IPS DF 6.9 (cell line): ENCODE measurements around the gene HOXA1.

Experiments used
- DNase-seq: peaks from one replicate; pipeline ENCODE4 v3.0.0-alpha.2; 2013; ENCODE audit warnings: low read depth, low spot score
- H3K27ac ChIP-seq: one replicate; pipeline ENCODE4 v1.5.1; 2013; ENCODE audit warnings: low read length, control low read depth
- H3K27me3 ChIP-seq: 2 replicates; pipeline ENCODE4 v1.6.1; 2013; ENCODE audit warnings: mild to moderate bottlenecking, low read length; ENCODE audit not compliant: control insufficient read depth, insufficient read depth
- H3K36me3 ChIP-seq: 2 replicates; pipeline ENCODE4 v1.6.1; 2013; ENCODE audit warnings: low read length; ENCODE audit not compliant: control insufficient read depth, insufficient read depth
- H3K4me1 ChIP-seq: 2 replicates; pipeline ENCODE4 v1.6.1; 2013; ENCODE audit warnings: low read length; ENCODE audit not compliant: control insufficient read depth, insufficient read depth
- H3K4me3 ChIP-seq: 2 replicates; pipeline ENCODE4 v1.5.1; 2013; ENCODE audit warnings: mild to moderate bottlenecking, low read length
- H3K9me3 ChIP-seq: 2 replicates; pipeline ENCODE4 v1.6.1; 2013; ENCODE audit warnings: low read length, inconsistent platforms; ENCODE audit not compliant: control insufficient read depth, insufficient read depth
- WGBS: extraction: QIAGEN DNeasy Blood & Tissue Kit; methylation state at CpG from one replicate; pipeline ENCODE4 v1.1.7; 2013; ENCODE audit warnings: mixed read lengths, missing lambda C conversion rate; ENCODE audit not compliant: insufficient read length, insufficient coverage; 5-methylcytosine and 5-hydroxymethylcytosine counted together

The HOXA1 gene

DNA sequence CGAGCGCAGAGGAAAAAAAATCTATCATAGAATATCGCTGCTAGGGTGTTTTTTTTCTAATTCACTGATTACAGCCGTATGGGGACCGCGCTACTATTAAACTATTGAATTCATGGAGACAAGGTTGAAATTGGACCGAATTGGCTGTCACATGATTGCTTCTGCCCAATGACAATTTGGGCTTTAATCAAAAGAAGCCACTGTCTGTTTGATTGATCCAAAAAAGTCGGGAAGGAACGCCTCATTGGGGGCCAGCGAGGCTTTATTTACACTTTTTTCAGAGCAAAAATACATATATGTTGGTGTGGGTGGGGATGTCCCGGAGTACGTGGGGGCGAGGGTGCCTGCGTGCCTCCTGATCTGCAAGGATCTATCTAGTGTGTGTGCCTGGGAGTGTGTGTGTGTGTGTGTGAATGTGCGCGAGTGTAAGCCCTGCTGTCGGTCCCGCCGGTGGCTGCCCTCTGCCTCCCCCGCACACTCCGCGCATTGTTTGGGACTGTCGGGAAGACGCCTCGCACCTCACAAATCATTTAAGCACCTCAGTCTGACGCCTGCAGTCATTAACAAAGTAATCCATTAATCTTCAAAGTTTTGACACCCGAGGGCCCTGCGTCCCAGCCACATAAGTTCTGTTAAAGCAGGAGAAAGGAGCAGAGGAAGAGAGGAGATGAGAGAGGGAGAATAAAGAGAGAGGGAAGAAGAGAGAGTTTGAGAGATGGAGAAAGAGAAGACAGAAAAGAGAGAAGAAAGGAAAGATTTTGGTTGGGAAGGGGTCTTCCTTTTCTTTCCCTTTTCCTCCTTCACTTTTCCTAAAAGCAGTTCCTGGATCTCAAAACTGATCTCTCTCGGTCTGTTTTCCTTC, 7.0 kb upstream of the HOXA1 start, which contains the start of gene HOXA2:
TSS of gene HOXA2 (minus strand) at position 103 of the 862 bp plus-strand sequence. CDS start 183 bp downstream, outside the sequence.
- no peak for DNase-seq
- Histone ChIP-seq H3K27me3 (peaks cover 93% of the 10 kb centered on the region), H3K27ac (no peak within 1 kb of the TSS), H3K4me1 (peaks cover 4% of the 10 kb centered on the region; the same call in 1 of the 2 replicates), H3K9me3 (no peaks in the 10 kb centered on the region), H3K4me3 (no peak within 1 kb of the TSS), H3K36me3 (no peaks in the 10 kb centered on the region)
- no CpG with 5 or more reads among the region's 29 CpGs for WGBS

DNA sequence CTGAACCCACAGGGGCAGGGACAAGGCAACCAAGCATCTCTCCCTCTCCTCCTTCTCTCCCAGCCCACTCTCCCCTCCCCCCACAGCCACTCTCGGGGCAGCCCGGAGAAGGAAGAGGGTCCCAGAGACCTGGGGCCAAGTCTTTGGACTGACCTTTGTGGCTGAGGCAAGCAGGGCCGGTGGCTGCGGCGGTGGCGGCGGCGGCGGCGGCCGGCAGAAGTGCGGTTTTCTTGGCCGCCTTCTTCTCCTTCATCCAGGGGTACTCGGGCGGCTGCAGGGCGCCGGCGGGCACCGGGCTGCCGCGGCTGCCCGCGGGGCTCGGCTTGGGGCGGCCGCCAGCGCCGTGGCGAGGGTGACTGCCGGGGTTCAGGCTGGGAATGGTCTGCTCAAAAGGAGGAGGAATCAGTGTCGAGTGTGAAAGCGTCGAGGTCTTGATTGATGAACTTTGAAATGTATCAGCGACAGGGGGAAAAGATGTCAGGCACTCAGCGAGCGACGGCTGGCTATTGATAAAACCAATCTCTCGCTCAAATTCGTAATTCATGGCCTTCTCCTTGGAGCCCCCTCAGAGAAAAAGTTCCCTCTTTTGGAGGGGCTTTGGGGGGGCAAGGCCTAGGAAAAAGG, 6.3 kb upstream of the HOXA1 start:
- no peaks in the 10 kb centered on the region for H3K9me3 ChIP-seq
- H3K4me3 ChIP-seq = no peak overlapping the region
- H3K27me3 ChIP-seq = peaks cover 93% of the 10 kb centered on the region
- H3K4me1 ChIP-seq = 0 out of 2 replicates have a peak, but pooled peaks cover 3% of the 10 kb centered on the region
- WGBS = no CpG with 5 or more reads among the region's 39 CpGs
- no peak overlapping the region for H3K27ac ChIP-seq
- no peak for DNase-seq
- no peaks in the 10 kb centered on the region for H3K36me3 ChIP-seq

DNA sequence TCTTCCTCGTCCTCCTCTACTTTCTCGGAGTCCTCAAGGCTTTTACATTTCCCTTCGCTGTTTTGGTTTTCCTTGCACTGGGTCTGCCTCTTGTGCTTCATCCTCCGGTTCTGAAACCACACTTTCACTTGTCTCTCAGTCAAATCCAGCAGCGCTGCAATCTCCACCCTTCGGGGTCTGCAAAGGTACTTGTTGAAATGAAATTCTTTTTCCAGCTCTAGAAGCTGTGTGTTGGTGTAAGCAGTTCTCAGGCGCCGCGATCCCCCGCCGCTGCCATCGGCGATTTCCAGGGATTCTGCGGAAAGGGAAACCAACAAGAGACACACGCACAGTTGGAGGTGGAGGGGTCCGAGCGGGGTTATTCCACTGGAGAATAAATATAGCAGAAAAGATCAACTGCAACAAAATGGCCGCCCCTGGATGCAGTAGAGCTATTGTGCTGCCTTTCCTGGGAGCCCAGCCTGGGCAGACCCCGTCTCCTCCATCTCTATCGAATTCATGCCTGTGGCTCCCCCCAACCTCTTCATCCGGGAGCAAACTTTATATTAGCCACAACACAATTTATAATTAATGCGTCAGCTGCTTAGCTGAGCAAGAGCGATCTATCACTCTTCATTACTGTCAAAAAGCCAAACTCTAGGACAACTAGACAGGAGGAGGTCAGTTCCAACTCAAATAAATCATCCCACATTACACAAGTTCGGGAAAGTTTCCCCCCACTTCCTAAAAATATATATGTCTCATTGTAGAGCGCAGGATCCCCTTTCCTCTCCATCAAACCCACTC, 5.6 kb upstream of the HOXA1 start:
- H3K4me1 ChIP-seq = 0 out of 2 replicates have a peak, but pooled peaks cover 2% of the 10 kb centered on the region
- H3K36me3 ChIP-seq = no peaks in the 10 kb centered on the region
- H3K27me3 ChIP-seq = peaks cover 94% of the 10 kb centered on the region
- H3K27ac ChIP-seq = no peak overlapping the region
- DNase-seq = no peak
- WGBS = no CpG with 5 or more reads among the region's 25 CpGs
- H3K4me3 ChIP-seq = no peak overlapping the region
- no peaks in the 10 kb centered on the region for H3K9me3 ChIP-seq

DNA sequence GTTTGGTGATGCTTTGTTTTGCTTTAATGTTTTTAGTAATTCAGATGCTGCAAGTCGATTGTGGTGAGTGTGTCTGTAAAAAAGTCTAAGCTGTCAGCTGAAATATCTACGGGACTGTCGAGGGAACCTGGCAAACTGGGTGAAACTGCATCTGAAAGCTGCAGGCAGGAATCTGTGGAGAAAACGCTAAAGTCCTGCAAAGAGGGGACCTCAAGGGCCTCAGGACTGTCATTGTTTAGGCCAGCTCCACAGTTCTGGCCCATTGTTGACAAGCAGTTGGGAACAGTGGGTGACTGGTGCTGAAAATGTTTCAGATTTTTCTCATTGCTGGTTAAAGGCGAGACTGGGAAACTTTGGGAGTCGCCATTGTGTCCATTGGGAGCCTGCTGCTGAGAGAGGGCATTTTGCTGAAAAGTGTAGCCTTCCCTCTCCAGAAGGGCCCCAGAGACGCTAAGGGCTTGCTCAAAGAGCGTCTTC, 4.9 kb upstream of the HOXA1 start:
- Histone ChIP-seq H3K4me3 (no peak overlapping the region), H3K9me3 (no peaks in the 10 kb centered on the region), H3K36me3 (no peaks in the 10 kb centered on the region), H3K27ac (no peak overlapping the region), H3K27me3 (peaks cover 89% of the 10 kb centered on the region), H3K4me1 (0 out of 2 replicates have a peak, but pooled peaks cover 2% of the 10 kb centered on the region)
- no CpG with 5 or more reads among the region's 8 CpGs for WGBS
- no peak for DNase-seq

DNA sequence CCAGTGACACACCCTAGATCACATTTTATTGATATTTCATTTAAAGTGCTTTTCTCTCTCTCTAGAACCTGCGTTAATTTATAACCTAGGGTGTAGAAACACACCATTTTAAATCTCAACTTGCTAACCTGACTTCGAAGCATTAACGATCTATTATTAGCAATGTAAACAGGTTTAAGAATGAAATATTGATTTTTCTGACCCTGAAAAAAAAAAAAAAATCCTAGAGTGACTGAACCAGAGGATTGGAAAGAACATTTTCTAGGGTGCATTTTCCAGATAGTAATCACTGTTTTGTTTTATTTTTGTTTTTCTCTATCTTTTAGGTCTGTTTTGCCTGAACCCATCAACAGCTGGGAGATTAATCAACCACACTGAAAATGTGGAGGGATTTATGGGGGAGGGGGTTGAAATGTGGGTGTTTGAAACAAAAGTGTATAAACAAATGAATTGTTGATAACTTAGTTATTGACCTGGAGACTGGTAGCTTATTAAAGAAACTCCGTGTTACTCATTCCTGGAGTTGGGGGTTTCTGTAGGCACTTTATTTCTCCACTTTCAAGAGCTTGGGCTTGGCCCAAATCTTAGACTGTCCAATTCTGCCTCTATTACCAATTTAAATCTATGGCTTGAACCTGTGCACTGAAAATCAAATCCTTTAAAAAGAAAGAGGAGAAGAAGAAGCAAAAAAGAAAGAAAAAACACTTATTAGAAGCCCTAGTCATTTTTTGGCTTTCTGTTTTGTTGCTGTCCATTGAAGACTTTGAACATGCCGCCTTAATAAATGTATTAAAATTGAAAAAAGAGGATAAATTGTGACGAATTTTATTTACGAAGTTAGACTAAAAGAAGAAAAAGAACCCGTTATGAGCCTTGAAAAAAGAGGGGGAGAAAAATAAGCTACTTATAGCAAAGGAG, 3.9 kb upstream of the HOXA1 start:
- Histone ChIP-seq H3K27me3 (peaks cover 90% of the 10 kb centered on the region), H3K27ac (no peak overlapping the region), H3K9me3 (no peaks in the 10 kb centered on the region), H3K4me1 (0 out of 2 replicates have a peak, but pooled peaks cover 4% of the 10 kb centered on the region), H3K36me3 (no peaks in the 10 kb centered on the region), H3K4me3 (no peak overlapping the region)
- WGBS = no CpG with 5 or more reads among the region's 8 CpGs
- no peak for DNase-seq

DNA sequence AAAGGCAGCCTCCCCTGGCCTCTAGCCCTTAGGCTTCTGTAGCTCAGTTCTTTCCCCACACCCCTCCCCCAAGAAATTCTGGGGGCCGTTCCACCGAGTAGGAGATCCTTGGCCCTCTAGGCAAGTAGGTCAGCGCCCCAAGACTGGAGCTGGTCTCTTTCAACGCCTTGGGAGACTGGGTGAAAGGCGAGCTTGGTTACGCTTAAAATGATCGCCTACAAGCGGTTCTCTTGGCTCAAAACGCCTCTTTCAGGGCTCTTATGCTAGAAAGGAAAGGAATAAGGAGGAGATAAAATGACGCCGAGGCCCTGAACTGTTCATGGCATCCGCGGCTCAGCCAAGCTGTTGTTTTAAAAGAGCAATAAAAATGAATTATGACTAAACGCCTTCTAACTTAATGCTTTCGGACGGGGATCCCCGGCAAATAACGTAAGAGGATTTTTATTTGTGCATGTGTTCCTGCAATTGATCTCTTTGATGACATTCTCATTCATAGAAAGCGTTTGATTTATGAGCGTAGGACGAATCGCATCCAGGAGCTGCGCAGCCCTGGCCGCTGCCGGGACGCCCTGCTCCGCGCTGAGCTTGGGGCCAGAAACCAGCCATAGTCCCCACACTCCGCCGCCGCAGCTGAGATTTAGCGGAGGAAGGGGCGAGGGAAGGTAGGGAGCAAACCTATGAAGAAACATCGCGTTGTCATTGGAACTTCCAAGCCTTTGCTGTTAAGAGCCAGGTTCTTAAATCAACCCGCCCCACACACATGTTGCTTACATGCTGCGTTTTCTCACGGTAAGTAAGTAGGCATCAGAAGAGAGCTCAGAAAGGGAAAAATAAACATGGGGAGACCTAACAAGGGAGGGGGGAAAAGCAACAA, 3.0 kb upstream of the HOXA1 start:
- 0 out of 2 replicates have a peak, but pooled peaks cover 4% of the 10 kb centered on the region for H3K4me1 ChIP-seq
- H3K9me3 ChIP-seq = no peaks in the 10 kb centered on the region
- WGBS = no CpG with 5 or more reads among the region's 38 CpGs
- H3K27me3 ChIP-seq = peaks cover 90% of the 10 kb centered on the region
- H3K27ac ChIP-seq = no peak overlapping the region
- H3K36me3 ChIP-seq = no peaks in the 10 kb centered on the region
- H3K4me3 ChIP-seq = no peak overlapping the region
- DNase-seq = no peak

DNA sequence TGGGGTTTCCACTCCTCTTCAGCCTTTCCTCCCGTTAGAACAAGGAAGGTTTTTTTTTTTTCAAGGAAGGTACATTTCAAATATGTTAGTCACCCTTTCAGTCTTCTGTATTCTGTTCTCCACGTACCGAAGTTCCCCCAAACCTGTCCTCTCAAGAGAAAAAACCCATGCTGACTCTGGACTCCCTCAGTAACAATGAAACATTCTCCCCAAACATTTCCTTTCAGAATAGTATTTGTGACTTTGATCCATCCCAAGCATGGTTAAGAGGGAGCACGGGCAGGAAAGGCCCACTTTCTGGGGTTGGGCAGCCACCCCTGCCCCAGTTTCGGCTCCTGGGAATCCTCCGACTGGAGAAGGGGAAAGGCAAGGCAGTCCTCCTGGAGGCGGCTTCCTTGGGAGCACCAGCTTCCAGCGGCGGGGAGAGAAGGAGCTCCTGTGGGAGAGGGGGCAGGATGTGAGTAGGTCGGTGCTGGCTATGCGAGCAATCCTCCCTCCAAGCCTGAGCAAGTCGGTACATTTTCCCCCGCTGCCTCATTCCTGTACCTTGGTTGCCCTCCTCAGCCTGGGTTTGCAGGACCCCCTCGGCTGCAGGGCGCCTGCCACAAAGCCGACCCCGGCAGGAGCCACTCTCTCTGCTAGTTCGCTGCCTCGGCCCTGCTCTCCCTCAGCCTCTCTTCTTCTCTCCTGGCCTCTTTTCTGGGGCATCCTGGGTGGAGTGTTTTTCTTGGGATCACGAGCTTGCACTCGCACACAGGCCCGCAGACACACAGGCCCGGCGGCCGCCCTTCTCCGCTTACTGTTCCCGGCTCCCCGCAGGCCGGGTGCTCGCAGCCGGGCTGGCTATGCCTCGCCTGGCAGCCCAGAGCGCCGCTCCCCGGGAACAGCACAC, 2.1 kb upstream of the HOXA1 start:
- WGBS = no CpG with 5 or more reads among the region's 35 CpGs

DNA sequence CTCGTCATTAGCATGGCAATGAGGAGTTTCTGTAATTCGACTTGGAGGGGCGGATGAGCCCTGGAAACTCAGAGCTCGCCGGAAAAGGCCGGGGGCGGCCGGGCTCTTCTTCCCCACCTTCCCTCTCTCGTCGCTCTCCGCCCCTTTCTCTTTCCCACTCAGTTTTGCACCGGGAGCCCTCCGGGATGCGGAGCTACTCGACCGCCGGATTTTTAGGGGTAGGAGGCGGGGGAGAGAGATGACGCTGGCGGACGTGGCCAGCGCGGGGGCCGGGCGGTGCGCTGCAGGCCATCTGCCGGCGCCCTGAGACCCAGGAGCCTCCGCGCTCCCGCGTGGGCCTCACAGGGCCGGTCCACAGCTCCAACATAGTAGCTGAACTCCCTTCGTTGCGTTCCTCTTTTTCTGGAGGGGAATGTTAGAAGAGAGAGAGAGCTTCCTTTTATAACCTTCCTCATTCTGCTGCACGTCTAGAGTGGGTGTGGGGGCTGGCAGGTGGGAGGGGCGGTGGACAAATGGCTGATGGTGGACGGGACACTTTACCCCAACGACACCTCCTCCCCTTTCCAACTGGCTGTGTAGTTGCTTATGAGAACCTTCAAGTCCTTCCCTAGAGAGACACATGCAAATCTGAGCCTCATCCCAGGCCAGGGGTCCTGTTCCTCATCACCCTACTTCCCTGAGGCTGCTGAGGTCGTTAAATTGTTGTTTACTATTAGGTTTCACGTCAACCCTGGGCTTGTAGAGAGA, 1.1 kb upstream of the HOXA1 start:
- peaks cover 86% of the 10 kb centered on the region for H3K27me3 ChIP-seq
- DNase-seq = no peak
- no peak overlapping the region; the same call in 1 of the 2 replicates for H3K4me3 ChIP-seq
- H3K27ac ChIP-seq = no peak overlapping the region
- H3K36me3 ChIP-seq = no peaks in the 10 kb centered on the region
- WGBS = no CpG with 5 or more reads among the region's 41 CpGs
- 0 out of 2 replicates have a peak, but pooled peaks cover 2% of the 10 kb centered on the region for H3K4me1 ChIP-seq
- no peaks in the 10 kb centered on the region for H3K9me3 ChIP-seq

More for the DNA sequence above, 2.1 kb upstream of the HOXA1 start:
- H3K36me3 ChIP-seq = no peaks in the 10 kb centered on the region
- no peaks in the 10 kb centered on the region for H3K9me3 ChIP-seq
- DNase-seq = no peak
- 0 out of 2 replicates have a peak, but pooled peaks cover 4% of the 10 kb centered on the region for H3K4me1 ChIP-seq
- no peak overlapping the region for H3K27ac ChIP-seq
- H3K27me3 ChIP-seq = peaks cover 89% of the 10 kb centered on the region
- no peak overlapping the region for H3K4me3 ChIP-seq
